ENCODE measurements around the gene DNAJB11.
"Not testable (repeated sequence)": the region's sequence is repeated elsewhere in the genome, so short reads cannot be mapped to it uniquely, and the experiment has no call there.

The DNAJB11 gene

GRCh38 chr3:186552408-186553031, 18.0 kb upstream of the DNAJB11 start:
- DNase-seq (ENCODE audit: low spot score) = no peak

DNA sequence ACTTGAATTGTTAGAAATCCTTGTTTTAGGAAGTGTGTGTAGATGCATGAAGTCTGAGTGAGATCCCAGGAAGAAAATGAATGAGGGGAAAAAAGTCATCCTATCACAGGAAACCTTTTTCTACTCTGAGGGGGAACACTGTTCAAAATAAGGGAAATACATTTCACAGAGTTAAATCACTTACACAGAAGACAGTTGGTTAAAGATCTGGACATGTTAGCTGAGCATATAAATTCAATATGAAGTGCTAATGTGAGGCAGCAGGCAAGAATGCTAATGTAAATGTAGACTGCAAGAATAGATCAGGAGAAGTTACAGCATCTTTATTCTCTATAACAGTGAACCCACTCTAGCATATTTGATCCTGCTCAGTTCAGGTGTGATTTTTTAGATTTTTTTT, 5.9 kb upstream of the DNAJB11 start:
- no peak for DNase-seq (ENCODE audit: low spot score)

DNA sequence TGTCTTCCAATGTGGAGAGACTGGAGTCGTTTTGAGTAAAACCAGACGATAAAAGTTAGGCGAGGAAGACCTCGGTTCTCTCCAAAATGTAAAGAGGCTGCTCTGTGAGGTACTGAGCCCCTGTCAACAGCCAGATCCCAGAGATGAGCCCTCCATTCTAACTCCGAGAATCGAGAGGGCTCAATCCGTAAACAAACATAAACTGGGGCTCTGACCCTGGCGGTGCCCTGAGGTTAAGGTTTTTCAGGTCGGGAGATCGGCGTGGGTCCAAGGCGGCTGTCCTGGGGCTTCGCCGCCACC, 3.8 kb upstream of the DNAJB11 start:
- DNase-seq (ENCODE audit: low spot score) = no peak

- DNase-seq (ENCODE audit: low spot score) = peak; percentile 90
Observed at GRCh38 chr3:186567072-186567921, 3.2 kb upstream of the DNAJB11 start, which contains the start of gene TBCCD1. Gene TBCCD1 (minus strand): TSS chr3:186567339. CDS start chr3:186564329, 3,010 bp downstream.

DNA sequence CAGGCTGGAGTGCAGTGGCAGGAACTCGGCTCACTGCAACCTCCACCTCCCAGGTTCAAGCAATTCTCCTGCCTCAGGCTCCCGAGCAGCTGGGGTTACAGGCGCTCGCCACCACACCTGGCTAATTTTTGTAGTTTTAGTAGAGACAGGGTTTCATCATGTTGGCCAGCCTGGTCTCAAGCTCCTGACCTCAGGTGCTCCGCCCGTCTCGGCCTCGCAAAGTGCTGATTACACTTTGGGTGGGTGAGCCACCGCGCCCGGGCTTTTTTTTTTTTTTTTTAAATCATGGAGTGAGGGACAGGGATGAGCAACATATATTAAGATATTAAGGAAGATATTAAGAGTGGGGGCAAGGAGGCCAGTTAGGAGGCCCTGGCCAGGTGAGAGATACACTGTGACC, 1.2 kb upstream of the DNAJB11 start:
- not testable (repeated sequence) for DNase-seq (ENCODE audit: low spot score)

DNA sequence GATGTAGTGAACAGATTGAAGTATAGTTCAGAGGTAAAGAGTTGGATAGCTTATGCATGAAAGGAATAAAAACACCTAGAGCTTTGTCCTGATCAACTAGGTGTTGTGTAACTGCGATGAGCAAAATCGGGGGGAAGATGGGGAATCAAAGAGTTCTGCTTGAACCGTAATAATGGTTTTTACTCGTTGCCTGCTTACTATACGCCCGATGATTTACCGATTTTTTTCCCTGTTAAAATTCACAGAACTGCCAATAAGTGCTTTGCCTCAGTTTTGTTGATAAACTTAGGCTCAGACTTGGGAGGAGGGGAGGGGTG, 783 bp upstream of the DNAJB11 start:
- no peak for DNase-seq (ENCODE audit: low spot score)

DNA sequence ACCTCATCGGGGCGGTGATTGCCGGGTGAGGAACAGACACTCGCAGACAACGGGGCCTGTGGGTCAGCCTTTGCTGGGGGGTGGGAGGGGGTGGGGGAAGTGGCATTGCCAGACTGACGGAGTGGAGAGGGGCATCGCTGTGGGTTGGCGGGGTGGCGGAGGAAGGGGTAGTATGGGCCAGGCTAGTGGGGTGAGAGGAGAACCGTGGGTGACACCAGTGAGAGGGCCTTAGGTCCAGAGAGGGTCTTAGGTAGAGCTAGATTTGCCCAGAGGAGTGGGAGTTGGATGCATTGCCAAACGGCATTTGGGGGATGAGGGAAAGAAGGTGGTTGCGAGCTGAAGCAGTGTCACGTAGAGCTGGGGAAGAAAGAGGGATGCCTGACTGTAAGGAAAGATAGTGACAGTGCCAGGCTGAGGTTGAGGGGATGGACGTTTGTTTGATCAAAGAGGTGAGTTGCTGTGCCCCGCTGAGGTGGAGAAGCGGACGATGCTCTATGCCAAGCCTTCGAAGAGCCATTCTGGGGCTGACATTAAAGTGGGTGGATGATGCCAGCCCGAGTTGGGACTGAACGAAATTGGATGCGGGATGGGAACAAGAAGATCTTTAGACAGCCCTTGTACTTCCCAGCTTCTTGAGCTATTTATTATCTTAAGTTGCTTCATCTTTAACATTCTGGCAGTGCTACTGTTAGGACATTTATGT, 572 bp downstream of the DNAJB11 start:
- peak; percentile 24 for DNase-seq (ENCODE audit: low spot score)

DNA sequence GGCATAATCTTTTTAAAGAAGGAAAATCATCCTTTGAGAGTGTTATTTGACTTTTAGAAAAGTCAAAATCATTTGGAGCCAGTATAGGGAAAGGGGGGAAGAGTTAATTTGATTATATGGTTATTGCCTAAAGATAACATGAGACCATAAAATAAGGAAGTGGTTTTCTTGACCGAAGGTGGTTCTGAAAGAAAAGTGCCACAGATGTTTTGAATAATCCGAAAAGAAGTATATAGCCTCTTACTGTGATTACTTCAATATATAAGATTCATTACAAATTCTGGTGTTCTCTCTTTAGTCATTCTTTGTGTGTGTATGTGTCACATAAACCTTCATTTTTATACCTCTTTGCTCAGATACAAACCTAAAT, 1.1 kb downstream of the DNAJB11 start:
- no peak for DNase-seq (ENCODE audit: low spot score)

- DNase-seq (ENCODE audit: low spot score) = no peak
Observed at GRCh38 chr3:186577521-186577920, 7.0 kb downstream of the DNAJB11 start.

GRCh38 chr3:186580785-186581184, 10.3 kb downstream of the DNAJB11 start:
- no peak for DNase-seq (ENCODE audit: low spot score)

DNA sequence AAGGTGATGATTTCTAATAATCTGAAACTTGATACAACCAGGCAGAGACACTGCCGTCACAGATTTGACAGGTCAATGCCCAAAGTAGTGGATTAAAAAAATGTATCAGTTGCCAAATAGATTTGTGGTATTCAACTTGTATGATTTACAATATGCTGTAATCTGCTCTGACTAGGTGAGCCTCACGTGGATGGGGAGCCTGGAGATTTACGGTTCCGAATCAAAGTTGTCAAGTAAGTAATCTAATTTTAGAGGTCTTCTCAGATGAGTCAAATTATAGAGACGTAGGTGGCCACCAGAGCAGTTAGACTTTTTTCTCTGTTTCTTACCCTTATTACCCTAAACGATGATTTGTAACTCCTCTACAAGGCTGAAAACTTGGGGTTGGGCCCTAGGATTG, 12.0 kb downstream of the DNAJB11 start:
- no peak for DNase-seq (ENCODE audit: low spot score)

GRCh38 chr3:186583831-186584230, 13.3 kb downstream of the DNAJB11 start:
- DNase-seq (ENCODE audit: low spot score) = peak; percentile 61

GRCh38 chr3:186586245-186586644, 15.7 kb downstream of the DNAJB11 start:
- DNase-seq (ENCODE audit: low spot score) = not testable (repeated sequence)

- DNase-seq (ENCODE audit: low spot score) = no peak
Observed at GRCh38 chr3:186587183-186587582, 16.7 kb downstream of the DNAJB11 start.

GRCh38 chr3:186588632-186589031, 18.1 kb downstream of the DNAJB11 start:
- DNase-seq (ENCODE audit: low spot score) = no peak

- no peak for DNase-seq (ENCODE audit: low spot score)
Observed at GRCh38 chr3:186589121-186589520, 18.6 kb downstream of the DNAJB11 start.

DNA sequence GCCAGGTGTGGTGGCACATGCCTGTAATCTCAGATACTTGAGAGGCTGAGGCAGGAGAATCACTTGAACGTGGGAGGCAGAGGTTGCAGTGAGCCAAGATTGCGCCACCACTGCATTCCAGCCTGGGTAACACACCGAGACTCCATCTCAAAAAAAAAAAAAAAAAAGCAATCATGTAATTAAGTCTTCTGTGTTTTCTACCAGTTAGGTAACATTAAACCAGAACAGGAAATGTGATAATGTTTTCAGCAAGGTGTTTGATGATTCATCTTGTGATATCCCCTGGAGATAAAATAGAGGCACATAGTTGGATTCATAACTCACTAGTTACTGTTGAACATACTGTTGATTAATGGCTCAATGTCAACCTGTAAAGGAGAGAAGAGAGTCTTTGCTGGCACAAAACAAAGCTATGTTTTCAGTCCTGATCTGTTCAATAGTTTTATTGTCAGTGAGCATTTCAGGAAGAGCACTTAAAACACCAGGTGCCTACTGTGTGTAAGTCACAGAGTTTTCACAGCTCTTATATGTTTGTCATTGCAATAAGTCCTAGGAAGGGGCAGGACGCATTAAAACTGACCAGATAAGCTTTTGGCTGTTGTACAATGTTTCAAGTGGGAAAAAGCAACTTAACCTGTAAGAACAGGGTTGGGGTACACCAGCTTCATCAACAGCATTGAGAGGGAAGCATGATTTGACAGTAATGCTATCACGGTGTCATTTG, 19.5 kb downstream of the DNAJB11 start:
- DNase-seq (ENCODE audit: low spot score) = no peak

GRCh38 chr3:186590580-186591295, 20.2 kb downstream of the DNAJB11 start:
- DNase-seq (ENCODE audit: low spot score) = no peak

DNA sequence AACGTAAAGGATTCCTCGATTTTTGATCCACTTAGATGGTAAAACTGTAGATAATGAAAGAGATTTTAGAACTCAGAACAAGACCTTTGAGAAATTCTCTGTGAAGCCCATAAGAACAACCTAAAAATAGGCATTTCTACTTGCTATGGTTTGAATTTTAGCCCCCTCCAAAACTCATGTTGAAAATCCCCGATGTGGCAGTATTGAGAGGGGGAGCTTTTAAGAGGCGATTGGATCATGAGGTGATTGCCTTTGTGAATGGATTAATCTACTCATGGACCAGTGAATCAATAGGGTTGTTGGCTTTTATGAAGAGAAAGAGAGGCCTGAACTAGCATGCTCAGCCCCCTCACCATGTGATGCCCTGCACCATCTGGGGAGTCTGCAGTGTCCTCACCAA, 22.2 kb downstream of the DNAJB11 start:
- DNase-seq (ENCODE audit: low spot score) = no peak

- no peak for DNase-seq (ENCODE audit: low spot score)
Observed at GRCh38 chr3:186593862-186594261, 23.3 kb downstream of the DNAJB11 start.

GRCh38 chr3:186594591-186595113, 24.1 kb downstream of the DNAJB11 start:
- no peak for DNase-seq (ENCODE audit: low spot score)

Data from RKO (cell line).